A673 (cell line): ENCODE data around the gene SORCS3.

ENCODE experiments used
- EZH2 ChIP-seq: fragments of 200-600 bp; sonication (generic); IDR thresholded peaks from 2 replicates; pipeline ENCODE4 v1.6.1; 2017; ENCODE audit warnings: borderline replicate concordance, low read depth, mild to moderate bottlenecking, mixed read lengths, antibody characterized with exemption, low read length; ENCODE audit not compliant: poor library complexity, severe bottlenecking
- TF ChIP-seq, protein P1 (sequence below): fragments of 300-800, 200-600 bp; sonication (generic); conservative IDR thresholded peaks from 2 replicates; pipeline ENCODE4 v1.5.1; 2017; ENCODE audit warnings: low read depth, mild to moderate bottlenecking, antibody characterized with exemption, low read length, moderate library complexity, mixed read lengths

- TF ChIP-seq, protein P1, sequence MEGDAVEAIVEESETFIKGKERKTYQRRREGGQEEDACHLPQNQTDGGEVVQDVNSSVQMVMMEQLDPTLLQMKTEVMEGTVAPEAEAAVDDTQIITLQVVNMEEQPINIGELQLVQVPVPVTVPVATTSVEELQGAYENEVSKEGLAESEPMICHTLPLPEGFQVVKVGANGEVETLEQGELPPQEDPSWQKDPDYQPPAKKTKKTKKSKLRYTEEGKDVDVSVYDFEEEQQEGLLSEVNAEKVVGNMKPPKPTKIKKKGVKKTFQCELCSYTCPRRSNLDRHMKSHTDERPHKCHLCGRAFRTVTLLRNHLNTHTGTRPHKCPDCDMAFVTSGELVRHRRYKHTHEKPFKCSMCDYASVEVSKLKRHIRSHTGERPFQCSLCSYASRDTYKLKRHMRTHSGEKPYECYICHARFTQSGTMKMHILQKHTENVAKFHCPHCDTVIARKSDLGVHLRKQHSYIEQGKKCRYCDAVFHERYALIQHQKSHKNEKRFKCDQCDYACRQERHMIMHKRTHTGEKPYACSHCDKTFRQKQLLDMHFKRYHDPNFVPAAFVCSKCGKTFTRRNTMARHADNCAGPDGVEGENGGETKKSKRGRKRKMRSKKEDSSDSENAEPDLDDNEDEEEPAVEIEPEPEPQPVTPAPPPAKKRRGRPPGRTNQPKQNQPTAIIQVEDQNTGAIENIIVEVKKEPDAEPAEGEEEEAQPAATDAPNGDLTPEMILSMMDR: no peak
- no peak for TF ChIP-seq EZH2
Observed at GRCh38 chr10:104630731-104631130, 10.4 kb upstream of the SORCS3 start.
